ENCODE data around the gene RTN4.
A peak's percentile ranks its signal among the peaks of the same experiment; 100 is the strongest.

RTN4 gene

GRCh38 chr2:54968561-54969218, 81.6 kb downstream of the RTN4 start:
- no peak for DNase-seq (ENCODE audit: low spot score)

DNA sequence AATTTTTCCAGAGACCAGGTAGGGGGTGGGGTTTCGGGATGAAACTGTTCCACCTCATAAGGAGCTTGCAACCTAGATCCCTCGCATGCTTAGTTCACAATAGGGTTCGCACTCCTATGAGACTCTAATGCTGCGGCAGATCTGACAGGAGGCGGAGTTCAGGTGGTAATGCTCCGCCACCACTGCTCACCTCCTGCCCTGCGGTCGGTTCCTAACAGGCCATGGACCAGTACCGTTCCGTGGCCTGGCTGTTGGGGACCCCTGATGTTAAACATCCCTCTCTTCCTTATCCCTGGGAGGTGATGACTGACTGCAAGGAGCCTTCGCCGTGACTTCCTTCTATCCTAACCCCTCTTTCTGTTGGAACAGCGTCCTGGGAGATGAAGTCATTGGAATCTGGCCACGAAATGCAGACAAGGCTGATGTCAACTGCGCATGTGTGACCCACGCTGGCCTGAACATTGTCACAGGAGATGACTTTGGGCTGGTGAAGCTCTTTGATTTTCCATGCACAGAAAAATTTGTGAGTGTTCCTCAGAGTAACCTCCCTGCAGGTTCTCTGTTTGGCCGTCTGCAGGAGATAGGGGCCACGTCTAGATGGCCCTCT, 82.4 kb downstream of the RTN4 start:
- no peak for DNase-seq (ENCODE audit: low spot score)

DNA sequence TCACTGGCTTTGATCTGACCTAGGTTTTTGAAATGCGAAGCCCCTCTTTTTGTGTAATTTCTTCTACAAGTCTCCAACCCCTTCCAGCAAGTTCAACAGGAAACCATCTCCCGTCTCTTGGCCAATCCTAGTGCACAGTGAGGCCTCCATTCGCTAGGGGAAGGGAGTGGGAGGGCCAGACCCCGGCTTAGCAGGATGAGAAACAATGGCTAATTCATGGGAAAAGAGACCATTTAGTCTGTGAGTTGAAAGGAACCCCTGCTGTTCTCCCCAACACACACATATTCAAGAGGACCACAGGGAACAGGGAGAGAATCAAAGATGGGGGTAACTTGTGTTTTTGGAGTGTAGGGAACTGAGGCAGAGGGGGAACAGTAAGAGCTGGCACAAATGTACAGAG, 83.0 kb downstream of the RTN4 start:
- peak; percentile 48 for DNase-seq (ENCODE audit: low spot score)

DNA sequence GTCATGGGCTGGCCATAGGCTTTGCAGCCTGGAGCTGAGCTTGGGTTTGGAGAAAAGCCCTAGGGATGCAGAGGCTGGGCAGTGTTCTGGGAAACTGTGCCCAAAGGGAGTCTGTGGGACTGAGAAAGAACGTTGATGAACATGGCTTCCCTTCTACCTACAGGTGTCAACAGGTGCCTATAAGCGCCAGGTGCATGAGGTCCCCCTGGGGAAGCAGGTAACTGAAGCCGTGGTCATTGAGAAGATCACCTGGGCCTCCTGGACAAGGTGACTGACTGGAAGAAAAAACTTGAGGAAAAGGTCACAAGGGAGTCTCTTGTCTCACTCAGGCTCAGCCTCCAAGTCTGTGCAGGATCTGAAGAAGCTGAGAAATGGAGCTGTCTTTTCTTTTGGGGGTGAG, 83.4 kb downstream of the RTN4 start:
- no peak for DNase-seq (ENCODE audit: low spot score)

- peak; percentile 42 for DNase-seq (ENCODE audit: low spot score)
Observed at GRCh38 chr2:54966165-54966832, 84.0 kb downstream of the RTN4 start.

GRCh38 chr2:54965425-54965824, 84.8 kb downstream of the RTN4 start:
- no peak for DNase-seq (ENCODE audit: low spot score)

- DNase-seq (ENCODE audit: low spot score), result no peak
Observed at GRCh38 chr2:54964816-54965215, 85.4 kb downstream of the RTN4 start.

GRCh38 chr2:54964271-54964670, 86.0 kb downstream of the RTN4 start:
- DNase-seq (ENCODE audit: low spot score), result no peak

GRCh38 chr2:54963476-54963875, 86.8 kb downstream of the RTN4 start:
- no peak for DNase-seq (ENCODE audit: low spot score)

DNA sequence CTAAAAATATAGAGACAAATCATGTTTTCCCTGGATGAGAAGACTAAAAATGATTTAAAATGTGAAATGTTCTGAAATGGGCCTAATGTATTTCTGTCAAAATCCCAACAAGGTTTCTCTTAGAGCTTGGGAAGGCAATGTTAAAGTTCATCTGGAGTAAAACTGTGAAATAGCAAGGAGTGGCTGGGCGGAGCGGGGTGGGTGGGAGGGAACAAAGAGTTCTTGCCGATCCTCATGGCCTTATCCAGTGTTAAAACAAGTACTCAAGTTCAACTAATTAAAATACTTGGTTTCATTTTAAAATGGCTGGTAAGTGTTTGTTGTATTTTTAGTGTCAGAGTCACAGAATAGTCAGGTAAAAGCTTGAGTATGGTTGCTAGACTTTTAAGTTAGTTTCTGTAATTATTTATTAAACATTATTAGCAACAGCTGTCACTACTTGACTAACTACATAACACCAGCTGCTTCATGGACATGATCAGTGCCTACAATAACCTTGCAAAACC, 87.3 kb downstream of the RTN4 start:
- DNase-seq (ENCODE audit: low spot score), result no peak

DNA sequence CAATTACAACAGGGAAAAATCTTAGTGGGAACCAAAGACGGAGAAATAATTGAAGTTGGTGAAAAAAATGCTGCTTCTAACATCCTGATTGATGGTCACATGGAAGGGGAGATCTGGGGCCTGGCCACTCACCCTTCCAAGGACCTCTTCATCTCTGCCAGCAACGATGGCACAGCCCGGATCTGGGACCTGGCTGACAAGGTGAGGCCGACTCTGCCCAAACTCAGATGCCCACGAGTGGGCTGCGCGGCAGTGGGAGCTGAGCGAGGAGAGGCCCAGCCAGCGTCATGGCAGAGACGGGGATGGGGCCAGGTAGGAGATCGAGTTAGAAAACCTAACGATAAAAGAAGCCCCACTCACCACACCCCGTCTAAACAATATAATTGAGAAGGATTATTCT, 87.7 kb downstream of the RTN4 start:
- no peak for DNase-seq (ENCODE audit: low spot score)

GRCh38 chr2:54960164-54960563, 90.1 kb downstream of the RTN4 start:
- no peak for DNase-seq (ENCODE audit: low spot score)

- peak; percentile 34 for DNase-seq (ENCODE audit: low spot score)
Observed at GRCh38 chr2:54958717-54959371, 91.4 kb downstream of the RTN4 start.

DNA sequence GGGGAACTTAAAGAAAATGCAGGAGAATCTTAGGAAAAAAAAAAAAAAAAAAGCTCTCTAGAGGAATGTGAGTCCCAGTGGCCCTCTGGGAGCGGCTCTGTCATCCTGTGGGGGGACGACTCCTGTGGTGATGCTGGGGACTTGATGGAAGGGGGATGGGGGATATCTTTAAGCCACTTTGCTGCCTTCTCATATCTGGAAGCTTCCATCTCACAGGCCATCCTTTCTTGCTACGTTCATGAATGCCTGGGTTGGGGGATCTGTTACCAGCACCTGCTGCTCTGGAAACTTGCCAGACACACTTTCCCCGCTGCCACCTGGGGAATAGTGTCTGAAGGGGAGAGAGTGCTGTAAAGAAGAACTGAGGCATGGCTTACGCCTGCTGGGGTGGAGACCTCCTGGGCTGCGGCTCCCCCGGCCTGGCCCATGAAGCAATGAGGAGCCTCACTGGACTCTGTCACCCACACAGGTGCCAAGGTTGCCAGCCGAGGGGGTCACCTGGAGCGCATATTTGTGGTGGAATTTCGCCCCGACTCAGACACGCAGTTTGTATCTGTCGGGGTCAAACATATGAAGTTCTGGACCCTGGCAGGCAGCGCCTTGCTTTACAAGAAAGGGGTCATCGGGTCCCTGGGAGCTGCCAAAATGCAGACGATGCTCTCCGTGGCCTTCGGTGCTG, 92.8 kb downstream of the RTN4 start:
- no peak for DNase-seq (ENCODE audit: low spot score)

DNA sequence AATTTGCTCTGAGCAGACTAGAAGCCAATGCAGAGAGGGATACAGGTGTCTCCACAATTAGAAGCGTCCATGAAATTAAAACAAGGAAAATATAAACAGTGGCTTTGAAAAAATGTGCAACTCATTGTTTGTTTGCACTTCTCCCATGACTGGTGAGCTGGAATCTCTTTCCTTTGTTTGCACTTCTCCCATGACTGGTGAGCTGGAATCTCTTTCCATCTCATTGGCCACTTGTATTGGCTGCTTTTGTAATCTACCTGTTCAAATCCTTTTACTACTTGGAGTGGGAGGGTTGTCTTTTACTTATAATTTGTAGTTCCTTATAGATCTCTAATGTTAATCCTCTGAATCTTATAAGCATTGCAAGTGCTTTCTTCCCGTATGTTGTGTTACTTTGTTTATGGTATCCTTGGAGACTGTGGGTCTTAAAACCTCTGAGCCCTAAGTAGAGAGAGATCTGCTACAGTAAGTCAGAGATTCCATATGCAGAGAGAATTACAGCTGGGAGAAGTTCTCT, 94.1 kb downstream of the RTN4 start:
- DNase-seq (ENCODE audit: low spot score), result no peak

- DNase-seq (ENCODE audit: low spot score), result no peak
Observed at GRCh38 chr2:54955358-54956110, 94.7 kb downstream of the RTN4 start.

DNA sequence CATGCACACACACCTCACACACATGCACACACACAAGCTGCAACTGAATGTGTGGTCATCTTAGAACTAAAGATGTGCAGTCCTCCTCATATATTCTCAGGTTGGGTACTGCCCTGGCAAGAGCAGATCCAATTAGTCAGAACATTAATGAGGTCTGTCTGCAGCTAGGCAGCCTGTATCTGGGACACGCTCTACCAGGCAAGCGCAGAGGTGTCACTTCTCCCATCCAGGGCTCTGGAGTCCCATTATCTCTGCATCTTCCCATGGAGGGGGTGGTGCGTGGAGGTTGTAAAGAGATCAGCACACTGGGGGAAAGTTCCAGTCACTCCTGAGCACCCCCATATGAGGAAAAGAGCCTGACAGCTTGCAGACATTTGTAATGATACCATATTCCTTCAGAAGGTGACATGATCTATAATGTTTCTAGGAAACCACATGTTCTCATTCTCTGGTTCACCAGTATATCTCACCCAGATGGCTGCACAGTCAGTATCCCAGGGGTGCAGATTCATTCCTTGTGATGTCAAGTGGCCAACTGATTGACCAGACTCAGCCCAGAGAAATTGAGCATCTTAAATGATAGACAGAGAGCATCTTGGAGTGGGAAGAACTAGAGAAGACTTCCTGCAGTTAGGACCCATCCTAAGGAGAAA, 95.4 kb downstream of the RTN4 start:
- DNase-seq (ENCODE audit: low spot score), result no peak

DNA sequence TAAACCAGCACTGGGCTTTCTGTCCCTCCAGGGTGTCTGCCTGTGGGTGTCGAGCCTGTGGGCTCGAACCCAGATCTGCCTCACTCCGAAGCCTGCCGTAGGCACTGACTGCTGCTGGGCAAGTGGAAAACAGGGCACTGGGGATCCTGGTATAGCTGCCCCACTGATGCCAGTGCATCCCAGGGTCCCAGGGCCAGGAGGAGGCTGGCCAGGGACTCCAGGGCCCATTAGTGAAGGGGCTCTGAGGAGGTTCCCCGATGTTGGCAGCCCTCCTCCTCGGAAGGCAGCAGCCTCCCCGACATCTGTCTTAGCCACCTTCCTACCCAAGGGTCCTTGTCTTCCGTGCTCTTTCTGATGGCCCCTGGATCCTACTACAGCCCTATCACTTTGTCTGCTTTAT, 96.1 kb downstream of the RTN4 start:
- no peak for DNase-seq (ENCODE audit: low spot score)

- no peak for DNase-seq (ENCODE audit: low spot score)
Observed at GRCh38 chr2:54952978-54953456, 97.2 kb downstream of the RTN4 start.

GRCh38 chr2:54952425-54952824, 97.8 kb downstream of the RTN4 start:
- DNase-seq (ENCODE audit: low spot score), result no peak

DNA sequence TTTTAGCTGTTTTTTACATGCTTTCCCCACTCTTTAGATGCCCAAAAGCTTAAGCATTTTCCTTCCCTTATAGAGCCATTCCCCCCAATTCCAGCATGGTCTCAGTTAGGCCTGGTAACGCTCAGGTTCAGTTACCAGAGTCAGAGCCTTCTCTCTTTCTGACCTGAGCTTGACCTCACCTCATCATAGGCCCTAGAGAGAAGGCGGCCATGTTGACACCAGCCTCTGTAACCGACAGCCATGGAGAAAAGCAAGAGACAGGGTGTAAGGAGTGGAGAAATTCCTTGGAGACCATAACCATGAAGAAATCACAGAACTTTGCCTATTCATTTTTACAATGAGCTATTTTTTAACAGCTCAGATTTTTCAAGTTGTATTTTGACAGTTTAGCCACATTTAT, 99.4 kb downstream of the RTN4 start:
- no peak for DNase-seq (ENCODE audit: low spot score)

Data from Ammon's horn (tissue), 1 donor.